ENCODE data around the gene IFI27.
"Not testable (repeated sequence)": the region's sequence is repeated elsewhere in the genome, so short reads cannot be mapped to it uniquely, and the experiment has no call there.

The IFI27 gene

DNA sequence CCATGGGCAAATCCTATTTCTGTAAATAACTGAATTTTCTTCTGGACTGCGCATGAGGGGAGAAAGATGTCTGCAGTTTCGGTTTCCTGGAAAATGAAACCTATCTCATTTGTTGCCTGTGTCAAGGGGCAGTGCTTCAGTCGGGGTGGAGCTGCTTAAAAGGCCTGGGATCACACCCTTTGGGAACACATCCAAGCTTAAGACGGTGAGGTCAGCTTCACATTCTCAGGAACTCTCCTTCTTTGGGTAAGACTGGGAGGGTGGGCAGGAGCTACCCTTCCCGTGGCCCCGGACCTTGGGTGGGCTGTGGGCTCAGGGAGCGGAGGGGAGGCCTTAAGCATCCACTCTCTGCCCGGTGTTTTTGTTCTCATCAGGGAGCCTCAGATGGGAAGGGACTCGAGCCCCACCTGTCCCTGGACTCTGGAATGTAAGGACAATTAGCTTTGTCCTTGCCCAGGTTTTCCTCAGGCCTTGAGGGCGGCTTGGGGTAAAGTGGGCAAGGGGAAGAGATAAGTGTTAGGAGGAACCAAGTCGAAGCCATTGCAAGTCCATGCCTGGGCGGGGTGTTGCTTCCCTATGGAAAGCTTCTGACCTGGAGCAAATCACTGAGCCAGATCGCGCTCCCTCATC lies at the start of gene IFI27:
TSS of gene IFI27 (plus strand) at position 185 of the 630 bp plus-strand sequence.
- in situ Hi-C loops (cut with HindIII; ENCODE audit: low sequenced_read_pairs) = no loop called here

DNA sequence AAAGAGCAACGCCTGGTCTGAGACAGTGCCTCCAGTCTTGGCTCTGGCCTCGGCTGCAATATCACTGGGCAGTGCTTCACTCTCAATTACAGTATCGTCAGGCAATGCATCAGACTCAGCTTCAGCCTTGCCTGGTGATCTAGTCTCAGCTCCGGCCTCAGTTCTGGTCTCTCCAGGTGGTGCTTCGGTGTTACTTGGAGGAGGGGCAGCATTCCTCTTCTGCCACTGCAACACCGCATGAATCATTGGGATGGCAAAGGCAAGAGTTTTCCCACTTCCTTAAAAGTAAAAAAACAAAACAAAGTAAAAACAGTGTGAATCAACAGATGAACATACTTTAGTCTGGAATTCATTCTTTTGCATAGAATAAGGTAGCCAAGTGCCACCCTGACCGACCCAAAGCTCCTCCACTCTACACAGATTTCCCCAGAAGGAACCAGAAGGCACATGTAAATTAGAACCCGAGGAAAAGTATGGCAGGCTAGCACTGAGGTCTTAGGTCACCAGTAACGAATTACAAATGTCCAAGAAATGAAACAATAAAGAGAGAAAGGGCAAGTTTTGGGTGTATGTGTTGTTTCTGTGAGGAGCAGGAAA lies 48.1 kb upstream of the IFI27 start:
- in situ Hi-C loops (cut with HindIII; ENCODE audit: low sequenced_read_pairs) = no loop called here

DNA sequence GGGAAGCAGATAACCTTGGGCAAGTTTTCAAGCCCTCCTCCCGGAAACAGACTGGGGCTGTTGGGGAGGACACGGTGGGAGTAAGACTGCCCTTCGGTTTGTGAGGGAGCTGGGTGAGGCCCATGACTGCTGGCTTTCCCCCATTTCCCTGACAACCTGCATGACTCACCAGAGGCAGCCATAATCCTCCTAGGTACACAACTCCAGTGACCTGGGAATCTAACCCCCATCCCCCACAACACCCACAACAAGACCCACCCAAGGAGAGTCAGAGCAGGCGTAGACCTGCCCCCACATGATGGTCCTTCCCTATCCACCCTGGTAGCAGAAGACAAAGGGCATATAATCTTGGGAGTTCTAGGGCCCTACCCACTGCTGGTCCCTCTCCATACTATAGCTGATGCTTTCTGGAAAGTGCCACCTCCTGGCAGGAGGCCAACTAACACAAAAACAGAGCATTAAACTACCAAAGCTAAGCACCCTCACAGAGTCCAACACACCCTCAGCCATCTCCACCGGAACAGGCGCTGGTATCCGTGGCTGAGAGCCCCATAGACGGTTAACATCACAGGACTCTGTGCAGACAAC lies 44.4 kb upstream of the IFI27 start:
- in situ Hi-C loops (cut with HindIII; ENCODE audit: low sequenced_read_pairs) = no loop called here

DNA sequence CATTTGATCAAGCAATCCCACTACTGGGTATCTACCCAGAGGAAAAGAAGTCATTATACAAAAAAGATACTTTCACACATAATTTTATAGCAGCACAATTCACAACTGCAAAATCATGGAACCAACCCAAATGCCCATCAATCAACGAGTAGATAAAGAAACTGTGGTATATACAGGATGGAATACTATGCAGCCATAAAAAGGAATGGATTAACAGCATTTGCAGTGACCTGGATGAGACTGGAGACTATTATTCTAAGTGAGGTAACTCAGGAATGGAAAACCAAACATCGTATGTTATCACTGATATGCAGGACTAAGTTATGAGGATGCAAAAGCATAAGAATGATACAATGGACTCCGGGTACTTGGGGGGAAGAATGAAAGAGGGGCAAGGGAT lies 38.5 kb upstream of the IFI27 start:
- in situ Hi-C loops (cut with HindIII; ENCODE audit: low sequenced_read_pairs) = not testable (repeated sequence)

DNA sequence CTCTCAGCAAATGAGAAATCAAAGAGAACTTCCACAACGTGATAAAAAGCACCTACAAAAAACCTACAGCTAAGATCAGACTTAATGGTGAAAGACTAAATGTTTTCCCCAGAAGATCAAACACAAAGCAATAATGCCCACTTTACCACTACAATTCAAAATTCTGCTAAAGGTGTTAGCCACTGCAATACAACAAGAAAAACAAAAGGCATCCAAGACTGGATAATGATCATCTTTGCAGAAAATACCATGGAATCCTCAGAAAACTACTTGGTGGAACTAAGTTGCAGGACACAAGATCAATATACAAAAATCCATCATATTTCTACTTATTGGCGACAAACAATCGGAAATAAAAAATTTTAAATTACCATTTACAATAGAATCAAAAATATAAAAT lies 36.0 kb upstream of the IFI27 start:
- in situ Hi-C loops (cut with HindIII; ENCODE audit: low sequenced_read_pairs) = no loop called here

DNA sequence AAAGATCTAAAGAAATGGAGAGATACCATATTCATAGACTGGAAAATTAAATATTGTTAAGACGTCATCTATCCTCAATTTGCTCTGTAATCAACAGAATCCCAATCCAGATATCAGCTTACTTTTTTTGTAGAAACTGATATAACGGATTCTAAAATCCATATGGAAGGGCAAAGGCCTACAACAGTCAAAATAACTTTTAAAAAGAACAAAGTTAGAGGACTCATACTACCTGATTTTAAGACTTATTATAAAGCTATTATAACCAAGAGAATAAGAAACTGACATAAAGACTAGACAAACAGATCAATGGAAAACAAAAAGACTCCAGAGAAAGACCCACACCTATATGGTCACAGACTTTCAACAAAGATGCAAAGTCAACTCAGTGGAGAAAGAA lies 35.5 kb upstream of the IFI27 start:
- in situ Hi-C loops (cut with HindIII; ENCODE audit: low sequenced_read_pairs) = loop anchor here (5.0 kb wide), 1 partner anchor 48 kb away; the partner anchor contains the start of gene OTUB2

DNA sequence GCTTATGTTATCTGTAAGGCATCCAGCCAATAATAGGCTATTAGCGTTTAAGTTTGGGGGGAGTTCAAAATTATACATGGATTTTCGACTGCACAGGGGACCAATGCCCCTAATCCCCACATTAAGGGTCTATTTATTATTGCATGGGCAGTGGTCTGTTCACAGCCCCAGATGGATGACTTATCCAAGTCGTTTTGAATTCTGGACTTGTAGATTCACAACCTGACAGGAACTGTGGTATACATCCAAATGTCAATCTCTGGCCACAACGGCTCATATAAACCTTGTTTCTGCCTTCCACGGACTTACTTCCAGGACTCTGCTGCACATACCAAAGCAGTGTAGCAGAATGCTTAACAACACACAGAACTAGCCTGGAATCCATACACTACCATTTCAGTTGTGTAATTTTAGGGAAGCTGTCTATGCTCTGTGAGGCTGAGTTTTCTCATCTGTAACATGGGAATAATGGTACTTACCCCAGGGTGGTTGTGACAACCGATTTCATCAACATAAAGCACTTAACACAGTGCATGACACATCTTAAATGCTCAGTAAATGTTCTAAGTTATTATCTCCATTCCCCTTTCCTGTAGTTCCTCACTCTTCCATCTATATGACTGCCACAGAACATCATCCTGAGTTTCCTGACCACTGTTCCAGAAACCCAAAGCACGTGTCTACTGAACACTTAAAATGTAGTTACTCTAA lies 33.3 kb upstream of the IFI27 start:
- in situ Hi-C loops (cut with HindIII; ENCODE audit: low sequenced_read_pairs) = loop anchor here (5.0 kb wide), 1 partner anchor 50 kb away; the partner anchor contains the start of gene OTUB2

DNA sequence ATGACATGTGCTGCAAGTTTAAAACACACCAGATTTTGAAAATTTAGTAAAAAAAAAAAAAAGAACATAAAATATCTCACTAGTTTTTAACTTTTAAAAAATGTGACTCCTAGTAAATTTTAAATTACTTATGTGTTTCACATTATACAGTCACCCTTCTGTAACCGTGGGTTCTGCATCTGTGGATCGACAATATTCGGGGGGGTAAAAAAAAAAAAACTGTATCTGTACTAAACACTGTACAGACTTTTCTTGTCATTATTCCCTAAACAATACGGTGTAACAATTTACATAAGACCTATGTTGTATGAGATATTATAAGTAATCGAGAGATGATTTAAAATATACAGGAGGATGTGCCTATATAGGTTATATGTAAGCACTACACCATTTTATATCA lies 32.7 kb upstream of the IFI27 start:
- in situ Hi-C loops (cut with HindIII; ENCODE audit: low sequenced_read_pairs) = loop anchor here (5.0 kb wide), 1 partner anchor 51 kb away; the partner anchor contains the start of gene OTUB2

DNA sequence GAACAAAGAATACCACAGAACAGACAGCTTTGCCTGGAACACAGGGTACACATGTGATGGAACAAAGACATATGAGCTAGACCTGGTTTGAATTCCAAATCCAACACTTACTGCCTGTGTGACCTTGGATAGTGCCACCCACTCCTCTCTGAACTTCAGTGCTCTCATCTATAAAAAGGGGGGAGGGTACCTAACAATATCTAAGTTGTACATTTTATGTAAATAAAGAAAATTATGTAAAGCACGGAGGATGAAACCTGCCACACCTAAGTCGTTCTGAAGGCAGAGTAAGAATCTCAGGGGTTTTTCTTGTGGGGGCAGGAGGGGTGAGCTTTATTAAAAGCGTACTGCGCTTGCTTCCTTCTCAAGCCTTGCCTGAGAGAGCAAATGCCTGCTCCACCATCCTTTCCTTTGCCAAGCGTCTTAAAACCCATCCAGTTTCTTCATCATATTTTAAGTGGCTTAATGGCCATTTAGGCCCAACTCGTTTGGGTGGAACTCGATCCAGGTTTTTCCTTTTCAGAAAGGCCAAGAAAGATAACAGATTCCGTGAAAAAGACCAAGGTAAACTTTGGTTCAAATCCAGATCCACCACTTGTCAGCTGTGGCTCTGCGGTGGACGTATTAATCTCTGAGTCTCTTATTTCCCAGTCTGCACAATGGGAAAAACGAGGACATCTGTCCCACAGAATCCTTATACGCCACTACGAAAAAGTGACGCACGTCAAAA lies 30.5 kb upstream of the IFI27 start:
- in situ Hi-C loops (cut with HindIII; ENCODE audit: low sequenced_read_pairs) = loop anchor here (5.0 kb wide), 1 partner anchor 53 kb away; the partner anchor contains the start of gene OTUB2

DNA sequence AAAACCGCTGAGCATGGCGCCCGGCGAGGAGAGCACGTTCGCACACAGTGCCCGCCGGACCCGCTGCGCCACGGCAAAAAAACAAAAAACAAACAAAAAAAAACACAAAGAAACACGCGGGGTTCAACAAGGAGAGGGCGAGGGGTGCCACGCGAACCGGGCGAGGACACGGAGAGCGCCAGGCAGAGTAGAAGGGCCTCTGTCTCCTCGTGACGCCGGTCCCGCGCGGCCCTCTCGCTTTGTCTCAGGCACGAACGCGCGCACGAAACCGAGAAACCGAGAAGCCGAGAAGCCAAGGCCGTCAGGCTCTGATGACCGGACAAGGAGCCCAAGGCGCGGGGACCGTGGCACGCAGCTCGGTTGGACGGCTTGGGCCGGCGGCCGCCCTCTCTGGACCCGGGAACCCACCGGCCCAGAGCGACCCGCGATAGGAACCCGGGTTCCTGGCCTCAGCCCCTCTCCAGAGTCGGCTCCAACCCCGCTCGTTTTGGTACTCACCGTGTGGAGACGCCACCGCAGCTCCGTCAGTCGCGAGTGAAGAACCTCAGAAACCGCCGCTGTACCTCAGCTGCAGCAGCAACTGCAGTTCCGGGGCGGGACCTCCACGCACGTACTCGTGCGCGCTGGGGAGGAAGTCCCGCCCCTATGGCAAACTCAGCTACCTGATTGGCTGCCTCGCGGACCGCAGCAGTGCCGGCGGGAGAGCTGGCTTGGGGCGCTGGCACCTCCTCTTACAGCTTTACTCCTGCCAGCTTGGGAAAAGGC lies 29.7 kb upstream of the IFI27 start, which contains the start of the genes DDX24 and IFI27L1:
TSS of gene DDX24 (minus strand) at position 582 of the 765 bp plus-strand sequence. CDS start 1,460 bp downstream, outside the sequence.
TSS of gene IFI27L1 (plus strand) at position 690 of the 765 bp plus-strand sequence. CDS start 15,628 bp downstream, outside the sequence.
- in situ Hi-C loops (cut with HindIII; ENCODE audit: low sequenced_read_pairs) = no loop called here

DNA sequence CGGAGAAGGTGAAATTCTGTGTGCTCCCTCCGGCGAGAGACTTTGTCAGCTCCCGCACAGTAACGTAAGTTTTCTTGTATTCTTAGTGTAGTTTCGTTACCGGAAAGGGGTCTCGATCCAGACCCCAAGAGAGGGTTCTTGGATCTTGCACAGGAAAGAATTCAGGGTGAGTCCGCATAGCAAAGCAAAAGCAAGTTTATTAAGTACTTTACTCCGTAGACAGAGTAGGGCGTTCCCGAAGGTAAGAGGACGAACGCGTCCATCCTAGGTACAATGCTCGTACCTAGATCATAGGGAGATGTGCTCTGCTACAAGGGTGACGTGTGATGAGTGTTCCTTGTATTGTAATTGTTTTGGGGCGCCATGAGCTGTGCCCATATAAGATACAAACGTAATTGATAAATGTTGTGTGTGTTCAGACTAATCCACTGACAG lies 29.1 kb upstream of the IFI27 start:
- in situ Hi-C loops (cut with HindIII; ENCODE audit: low sequenced_read_pairs) = no loop called here

DNA sequence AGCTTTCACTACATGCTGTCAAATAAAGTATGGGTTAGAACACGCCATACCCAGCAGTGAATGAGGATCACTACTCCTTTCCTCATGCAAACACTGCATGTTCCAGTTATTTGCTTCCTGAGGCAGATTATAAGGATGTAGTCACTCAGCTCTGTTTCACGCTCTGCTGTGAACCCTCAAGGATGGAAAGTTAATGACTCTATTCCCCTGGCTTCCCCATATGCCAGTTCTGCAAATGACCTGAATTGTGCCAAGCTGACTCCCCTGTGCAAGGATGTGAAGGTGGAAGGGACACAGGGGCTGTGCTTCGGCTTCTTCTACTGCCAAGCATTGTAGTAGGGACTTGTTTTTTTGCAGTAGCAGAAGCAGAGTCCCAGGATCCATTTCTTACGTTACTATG lies 22.6 kb upstream of the IFI27 start:
- in situ Hi-C loops (cut with HindIII; ENCODE audit: low sequenced_read_pairs) = loop anchor here (5.0 kb wide), 1 partner anchor 49 kb away; no protein-coding TSS in a partner anchor

DNA sequence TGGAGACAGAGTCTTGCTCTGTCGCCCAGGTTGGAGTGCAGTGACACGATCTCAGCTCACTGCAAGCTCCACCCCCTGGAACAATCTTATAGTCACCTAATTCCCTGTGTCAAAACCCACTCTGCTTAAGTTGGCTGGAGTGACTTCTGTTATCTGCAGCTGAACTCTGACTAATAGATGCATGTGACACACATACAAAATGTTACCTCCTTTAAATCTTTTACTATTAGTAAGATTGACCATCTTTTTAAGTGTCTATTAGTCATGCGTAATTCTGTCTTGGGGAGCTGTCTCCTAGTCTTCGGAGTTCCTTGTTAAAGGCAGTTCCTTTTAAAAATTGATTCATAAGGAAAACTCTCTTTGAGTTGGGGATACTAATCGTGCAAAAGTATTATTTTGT lies 22.0 kb upstream of the IFI27 start:
- in situ Hi-C loops (cut with HindIII; ENCODE audit: low sequenced_read_pairs) = loop anchor here (5.0 kb wide), 1 partner anchor 49 kb away; no protein-coding TSS in a partner anchor

DNA sequence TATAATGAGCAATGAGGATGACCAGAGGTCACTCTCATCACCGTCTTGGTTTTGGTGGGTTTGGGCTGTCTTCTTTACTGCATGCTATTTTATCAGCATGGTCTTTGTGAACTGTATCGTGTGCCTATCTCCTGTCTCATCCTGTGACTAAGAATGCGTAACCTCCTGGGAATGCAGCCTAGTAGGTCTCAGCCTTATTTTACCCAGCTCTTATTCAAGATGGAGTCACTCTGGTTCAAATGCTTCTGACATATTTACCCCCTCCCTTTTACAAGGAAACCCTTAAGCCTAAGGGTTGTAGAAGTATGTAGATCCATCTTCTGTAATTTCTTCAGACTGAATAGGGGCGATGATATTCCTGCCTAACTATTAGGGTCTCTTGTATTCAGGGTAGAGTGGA lies 21.1 kb upstream of the IFI27 start:
- in situ Hi-C loops (cut with HindIII; ENCODE audit: low sequenced_read_pairs) = loop anchor here (5.0 kb wide), 1 partner anchor 48 kb away; no protein-coding TSS in a partner anchor

DNA sequence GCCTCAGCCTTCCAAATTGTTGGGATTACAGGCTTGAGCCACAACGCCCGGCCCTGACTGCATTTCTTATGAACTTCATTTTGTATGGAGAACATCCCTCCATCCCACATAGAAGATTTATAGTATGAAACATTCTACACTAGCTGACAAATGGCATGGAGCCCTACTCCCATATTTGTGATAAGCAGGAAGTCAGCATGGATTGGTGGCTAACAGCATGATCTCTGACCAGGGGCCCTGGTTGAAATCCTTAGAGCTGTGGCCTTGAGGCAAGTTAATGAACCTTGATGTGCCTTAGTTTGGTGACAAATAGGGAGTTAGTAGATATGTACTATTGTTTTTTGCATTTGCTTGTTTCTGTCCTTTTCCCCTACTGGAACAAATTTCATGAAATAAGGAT lies 17.1 kb upstream of the IFI27 start:
- in situ Hi-C loops (cut with HindIII; ENCODE audit: low sequenced_read_pairs) = no loop called here

DNA sequence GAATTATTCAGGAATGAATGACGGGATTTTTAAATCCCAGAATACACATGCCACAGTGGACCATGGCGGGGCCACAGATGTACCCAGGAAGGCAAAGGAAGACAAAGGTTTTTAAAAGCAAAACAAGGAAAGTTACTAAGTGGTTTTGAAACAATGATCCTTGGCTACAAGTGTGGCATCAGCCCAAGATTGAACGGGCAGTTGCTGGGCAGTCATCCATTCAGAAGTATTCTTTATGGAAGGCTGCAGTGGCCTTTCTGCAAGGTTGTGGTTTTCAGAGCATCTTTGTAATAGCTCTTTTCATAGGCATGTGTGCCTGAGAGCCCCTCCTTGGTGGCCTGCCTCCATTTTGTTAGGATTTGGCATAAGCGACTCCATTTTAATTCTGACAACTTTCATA lies 13.4 kb upstream of the IFI27 start:
- in situ Hi-C loops (cut with HindIII; ENCODE audit: low sequenced_read_pairs) = no loop called here

DNA sequence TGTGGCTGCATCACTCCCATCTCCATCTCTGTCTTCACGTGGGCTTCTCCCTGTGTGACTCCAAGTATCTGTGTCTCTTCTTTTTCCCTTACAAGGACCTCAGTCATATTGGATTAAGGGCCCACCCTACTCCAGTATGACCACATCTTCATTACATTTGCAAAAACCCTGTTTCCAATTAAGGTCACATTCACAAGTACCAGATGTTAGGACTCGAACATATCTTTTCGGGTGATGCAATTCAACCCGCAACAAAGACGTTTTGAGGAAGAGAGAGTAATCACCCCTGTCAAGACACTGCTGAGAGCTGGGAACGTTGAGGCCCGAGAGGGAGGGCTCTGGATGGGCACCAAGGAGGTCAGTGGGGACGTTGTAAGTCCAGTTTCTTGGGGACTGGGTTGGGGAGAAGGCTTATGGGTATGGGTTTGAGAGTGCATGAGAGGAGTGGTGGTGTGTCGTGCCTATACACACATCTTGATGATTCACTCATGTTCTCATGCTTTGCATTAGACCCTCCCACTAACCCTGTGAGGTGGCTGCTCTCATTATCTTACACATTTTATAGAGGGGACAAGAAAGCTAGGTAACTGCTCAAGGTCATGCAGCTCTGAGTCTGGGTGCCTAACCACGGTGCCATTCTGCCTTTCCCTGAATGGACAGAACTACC lies 12.1 kb upstream of the IFI27 start:
- in situ Hi-C loops (cut with HindIII; ENCODE audit: low sequenced_read_pairs) = no loop called here

DNA sequence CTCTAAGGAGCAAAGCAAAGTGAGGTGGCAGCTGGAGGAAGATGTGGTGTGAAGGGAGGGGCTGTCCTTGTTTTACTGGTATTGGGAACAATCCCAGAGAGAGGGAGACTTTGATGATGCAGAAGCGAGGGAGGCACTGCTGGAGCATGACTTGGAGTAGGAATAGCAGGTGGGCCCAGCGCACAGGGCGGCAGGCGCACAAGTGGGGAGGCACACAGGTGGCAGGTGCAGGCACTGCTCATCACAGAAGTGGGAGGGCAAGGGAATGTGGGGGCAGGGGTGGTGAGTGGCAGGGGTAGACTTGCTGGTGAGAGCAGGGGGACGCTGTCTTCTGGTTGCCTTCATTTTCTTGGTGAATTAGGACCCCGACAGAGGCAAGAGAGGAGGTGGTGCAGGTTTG lies 11.5 kb upstream of the IFI27 start:
- in situ Hi-C loops (cut with HindIII; ENCODE audit: low sequenced_read_pairs) = no loop called here

DNA sequence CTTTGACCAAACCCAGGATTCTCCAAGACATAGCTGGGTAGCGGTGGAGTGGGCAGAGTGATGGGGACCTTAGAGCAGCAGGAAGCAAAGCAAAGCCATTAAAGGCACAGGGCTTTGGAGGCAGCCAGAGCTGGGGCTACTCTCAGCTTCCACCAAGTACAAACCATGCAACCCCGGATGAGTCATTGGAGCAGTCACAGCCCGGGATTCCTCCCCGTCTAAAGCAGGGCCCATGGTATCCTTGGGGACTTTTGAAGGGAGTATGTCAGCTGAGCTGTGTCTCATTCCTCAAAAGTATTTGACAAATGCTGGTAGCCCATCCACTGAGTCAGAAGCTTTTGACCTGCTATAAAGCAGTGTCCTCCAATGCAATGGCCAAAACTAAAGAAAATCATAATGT lies 9.7 kb upstream of the IFI27 start:
- in situ Hi-C loops (cut with HindIII; ENCODE audit: low sequenced_read_pairs) = no loop called here
